Right lobe of liver (tissue), 4 donors: ENCODE results near the gene FAM177A1.

Experiments
- CTCF ChIP-seq, 4 donors: fragments of 200-600 bp in 3 of 4; fragments of 450-650 bp in 1 of 4; IDR thresholded peaks; one replicate each; pipeline versions ENCODE4 v1.5.1 to v1.8.0; 2016 to 2022; ENCODE audit warnings: antibody characterized with exemption in 4 of 4, mild to moderate bottlenecking in 2 of 4
- POLR2A ChIP-seq: fragments of 450-650 bp; IDR thresholded peaks from one replicate; pipeline ENCODE4 v1.6.1; 2017; ENCODE audit warnings: antibody characterized with exemption, mild to moderate bottlenecking
- donor health status: DM: no; HTN: no; CAD: no.
- donor health status: DM: no; HTN: no; CAD: no.
- donor health status: DM: no; HTN: yes; CAD: no.

GRCh38 chr14:35083530-35084150 lies 37.6 kb downstream of the FAM177A1 start:
- TF ChIP-seq POLR2A, result no peak
- no peak for TF ChIP-seq CTCF (IDR thresholded peaks at IDR 0.05)
